Kidney (tissue), 14 donors: Measurements from ENCODE around the gene STAT1. TPM values are rescaled to one million over a fixed set of nuclear protein-coding genes. Genes with fewer than 3 reads are reported as not detected.
A peak's percentile ranks its signal among the peaks of the same experiment; 100 is the strongest.

Experiments used
- DNase-seq, 5 donors: peaks; one replicate each; pipeline ENCODE4 v3.0.0-alpha.2; 2013 to 2020
- FAIRE-seq: peaks from 2 replicates; lab custom pipeline; 2012; peaks lifted over from hg19 to GRCh38; lab: Jason Lieb, UNC
- H3K27ac ChIP-seq, 2 donors: one replicate each; pipeline ENCODE4 v1.7.0; 2013; ENCODE audit warnings: low read depth in 2 of 2, low read length in 2 of 2, inconsistent platforms in 1 of 2
- H3K27me3 ChIP-seq: one replicate; pipeline ENCODE4 v1.7.1; 2013; ENCODE audit warnings: low read length, inconsistent platforms; ENCODE audit not compliant: control insufficient read depth, insufficient read depth
- H3K36me3 ChIP-seq, 3 donors: one replicate each; pipeline versions ENCODE4 v1.7.0 to v1.7.1; 2013; ENCODE audit warnings: low read length in 3 of 3, control low read depth in 1 of 3, inconsistent platforms in 1 of 3; ENCODE audit not compliant: insufficient read depth in 3 of 3, control insufficient read depth in 2 of 3
- H3K4me1 ChIP-seq, 3 donors: one replicate each; pipeline versions ENCODE4 v1.7.0 to v1.7.1; 2013; ENCODE audit warnings: low read length in 3 of 3, inconsistent platforms in 1 of 3, low read depth in 1 of 3; ENCODE audit not compliant: control insufficient read depth in 2 of 3, insufficient read depth in 2 of 3
- H3K4me3 ChIP-seq, 3 donors: one replicate each; pipeline versions ENCODE4 v1.7.0 to v1.8.1; 2013; ENCODE audit warnings: low read length in 3 of 3, control low read depth in 1 of 3, inconsistent platforms in 1 of 3
- H3K9ac ChIP-seq, 3 donors: one replicate each; pipeline versions ENCODE4 v1.7.0 to v1.7.1; 2013; ENCODE audit warnings: low read length in 3 of 3, control low read depth in 1 of 3, inconsistent platforms in 1 of 3
- H3K9me3 ChIP-seq, 3 donors: one replicate each; pipeline versions ENCODE4 v1.7.0 to v1.7.1; 2013; ENCODE audit warnings: low read length in 3 of 3, control low read depth in 1 of 3, inconsistent platforms in 1 of 3; ENCODE audit not compliant: control insufficient read depth in 2 of 3, insufficient read depth in 1 of 3
- intact Hi-C: fragments of 100-400 bp; cut with DNase I; formaldehyde crosslinking; loops from one replicate; pipeline ENCODE4 v1.11.1; 2022
- polyA plus RNA-seq: library from polyadenylated mRNA; stranded (reverse); fragments of 350-450 nt; fragmentation: Illumina TruSeq; extraction: RNeasy Lipid Tissue Mini Kit (QIAGEN cat#74804); gene quantifications from one replicate; pipeline ENCODE4 v1.2.3, GENCODE V29; 2014; ENCODE audit warnings: low read depth, low replicate concordance; ENCODE audit not compliant: insufficient read depth
- total RNA-seq: library from RNA; stranded (reverse); fragmentation: NEBNext Ultra II Directional; extraction: Animal tissue kit (Norgen Biotek cat#: 25700); gene quantifications from one replicate; pipeline ENCODE4 v1.2.1, GENCODE V29; 2021
- TF ChIP-seq, protein P1 (sequence below): IDR thresholded peaks from 3 replicates; pipeline ENCODE4 v1.5.1; 2012; ENCODE audit warnings: mild to moderate bottlenecking, moderate library complexity, borderline replicate concordance; ENCODE audit not compliant: insufficient read depth; ENCODE audit errors: extremely low read depth
- donor health status: control.
- donor health status: control.
- donor health status: control.
- donor health status: control.
- donor health status: control.
- donor health status: DM: yes; HTN: yes; CAD: no.
- donor health status: Normal renal cell carcinoma (clear cell type).

The STAT1 gene
- total and polyA plus RNA-seq, 2 donors from 2014 or later, result 37.5 to 121 TPM

DNA sequence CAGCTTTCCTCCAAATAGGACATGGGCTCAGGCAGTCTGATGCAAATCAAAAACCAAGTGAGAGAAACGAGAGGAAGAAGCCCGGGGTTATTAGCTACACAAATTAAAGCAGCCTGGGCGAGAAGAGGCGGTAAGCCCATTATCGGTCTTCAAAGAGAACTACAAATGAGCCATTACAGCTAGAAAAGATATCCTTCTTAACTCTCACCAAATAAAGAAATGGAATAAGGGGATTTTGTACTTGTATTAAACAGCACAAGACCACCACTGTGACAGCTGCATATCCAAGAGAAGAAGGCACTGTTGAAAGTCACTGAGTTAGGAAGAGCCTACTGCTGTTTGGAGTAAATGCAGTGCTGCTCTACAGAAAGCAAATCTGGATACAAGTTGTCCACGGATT is 32.6 kb downstream of the STAT1 start:
- intact Hi-C loops, result no loop called here
- peak in 1 of 5 donors; percentile 19 for DNase-seq
- Histone ChIP-seq H3K27ac (peak overlapping the region in 1 of 2 donors; percentile 21), H3K9me3 (no peaks in the 10 kb centered on the region), H3K36me3 (peaks cover 17 to 74% (median 63%) of the 10 kb centered on the region in 3 donors), H3K27me3 (no peaks in the 10 kb centered on the region), H3K4me3 (no peak overlapping the region), H3K9ac (no peak overlapping the region), H3K4me1 (peaks cover 0 to 12% (median 5%) of the 10 kb centered on the region in 3 donors)
- TF ChIP-seq, protein P1, sequence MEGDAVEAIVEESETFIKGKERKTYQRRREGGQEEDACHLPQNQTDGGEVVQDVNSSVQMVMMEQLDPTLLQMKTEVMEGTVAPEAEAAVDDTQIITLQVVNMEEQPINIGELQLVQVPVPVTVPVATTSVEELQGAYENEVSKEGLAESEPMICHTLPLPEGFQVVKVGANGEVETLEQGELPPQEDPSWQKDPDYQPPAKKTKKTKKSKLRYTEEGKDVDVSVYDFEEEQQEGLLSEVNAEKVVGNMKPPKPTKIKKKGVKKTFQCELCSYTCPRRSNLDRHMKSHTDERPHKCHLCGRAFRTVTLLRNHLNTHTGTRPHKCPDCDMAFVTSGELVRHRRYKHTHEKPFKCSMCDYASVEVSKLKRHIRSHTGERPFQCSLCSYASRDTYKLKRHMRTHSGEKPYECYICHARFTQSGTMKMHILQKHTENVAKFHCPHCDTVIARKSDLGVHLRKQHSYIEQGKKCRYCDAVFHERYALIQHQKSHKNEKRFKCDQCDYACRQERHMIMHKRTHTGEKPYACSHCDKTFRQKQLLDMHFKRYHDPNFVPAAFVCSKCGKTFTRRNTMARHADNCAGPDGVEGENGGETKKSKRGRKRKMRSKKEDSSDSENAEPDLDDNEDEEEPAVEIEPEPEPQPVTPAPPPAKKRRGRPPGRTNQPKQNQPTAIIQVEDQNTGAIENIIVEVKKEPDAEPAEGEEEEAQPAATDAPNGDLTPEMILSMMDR, result no peak
- FAIRE-seq, result no peak

DNA sequence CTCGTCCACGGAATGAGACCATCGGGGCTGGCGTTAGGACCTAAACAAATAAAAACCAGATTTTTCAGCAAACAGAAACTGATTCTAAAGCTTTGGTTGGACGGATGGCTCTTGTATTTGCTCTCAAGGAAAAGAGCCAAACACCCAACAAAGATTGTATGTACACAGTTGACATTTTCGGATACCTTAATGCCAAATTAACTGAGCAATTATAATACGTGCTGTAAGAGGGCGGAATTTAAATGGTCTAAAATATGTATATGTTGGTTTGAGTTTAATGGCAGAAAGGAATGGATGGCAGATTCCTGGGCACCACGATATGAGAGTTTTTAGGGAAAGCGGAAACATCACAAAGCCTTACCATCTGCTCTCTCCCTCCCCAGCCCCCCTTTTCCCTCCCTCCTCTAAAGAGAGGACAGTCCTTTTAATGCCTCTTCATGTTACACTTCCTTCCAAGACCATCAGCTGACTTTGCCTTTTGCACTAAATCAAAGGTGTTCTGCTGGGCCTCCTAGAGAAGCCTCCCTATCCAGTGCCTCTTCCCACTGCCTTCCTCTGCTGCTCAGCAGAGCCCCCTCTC is 33.3 kb downstream of the STAT1 start:
- TF ChIP-seq, protein P1, result no peak
- peaks cover 0 to 12% (median 5%) of the 10 kb centered on the region in 3 donors for H3K4me1 ChIP-seq
- H3K36me3 ChIP-seq, result peaks cover 20 to 72% (median 63%) of the 10 kb centered on the region in 3 donors
- H3K4me3 ChIP-seq, result no peak overlapping the region
- H3K9ac ChIP-seq, result no peak overlapping the region
- no peaks in the 10 kb centered on the region for H3K9me3 ChIP-seq
- no peaks in the 10 kb centered on the region for H3K27me3 ChIP-seq
- peak overlapping the region; percentile 75 to 82 for H3K27ac ChIP-seq
- intact Hi-C loops, result no loop called here
- FAIRE-seq (no peak), DNase-seq (peak in 3 of 5 donors; percentile 31 to 67 (median 53))

DNA sequence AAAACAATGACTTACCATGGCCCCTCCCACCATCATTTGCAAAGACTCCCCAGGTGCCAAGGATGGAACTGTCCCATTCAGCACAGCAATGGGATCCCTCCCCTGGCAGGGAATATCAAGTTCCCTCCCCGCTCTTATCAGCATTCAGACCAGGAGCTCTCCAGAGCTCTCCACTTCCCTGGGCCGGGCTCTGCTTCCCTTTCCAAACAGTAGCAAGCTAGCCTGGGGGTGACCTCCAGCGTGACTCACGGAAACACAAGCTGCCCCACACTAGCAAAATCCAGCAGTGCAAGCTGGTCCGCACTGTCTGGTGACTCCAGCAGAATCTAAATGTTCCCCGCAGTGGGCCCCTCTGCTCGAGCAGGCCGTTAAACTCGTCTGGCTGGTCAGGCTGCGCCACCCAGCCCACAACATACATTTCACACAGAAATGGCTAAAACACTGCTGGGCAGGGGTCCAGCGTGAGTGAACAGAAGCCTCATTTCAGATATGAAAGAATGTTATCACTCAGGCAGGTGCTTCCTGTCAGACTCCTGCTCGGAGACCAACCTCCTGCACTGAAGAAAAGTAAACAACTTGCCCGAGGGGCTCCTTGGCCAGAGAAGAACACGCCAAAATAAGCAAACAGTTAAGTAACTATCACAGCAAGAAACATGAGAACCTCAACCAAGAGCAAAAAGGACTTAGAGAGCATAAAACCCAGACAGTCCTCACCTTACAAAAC is 33.9 kb downstream of the STAT1 start:
- intact Hi-C loops, result no loop called here
- DNase-seq (peak; percentile 88 to 96 (median 94)), FAIRE-seq (no peak)
- peak overlapping the region; percentile 75 to 82 for H3K27ac ChIP-seq
- peaks cover 21 to 71% (median 61%) of the 10 kb centered on the region in 3 donors for H3K36me3 ChIP-seq
- peak overlapping the region in 1 of 3 donors; percentile 29 for H3K9ac ChIP-seq
- no peaks in the 10 kb centered on the region for H3K9me3 ChIP-seq
- H3K27me3 ChIP-seq, result no peaks in the 10 kb centered on the region
- no peak overlapping the region for H3K4me3 ChIP-seq
- H3K4me1 ChIP-seq, result peaks cover 0 to 12% (median 5%) of the 10 kb centered on the region in 3 donors
- TF ChIP-seq, protein P1, result no peak
